Parathyroid adenoma (tissue), 2 donors: ENCODE measurements around the gene FOXR2.

Source experiments
- H2AFZ ChIP-seq: fragments of 300-600 bp; sonication (generic); one replicate; pipeline ENCODE4 v1.7.0; 2017; ENCODE audit warnings: antibody characterized with exemption, mild to moderate bottlenecking
- H3K27ac ChIP-seq: fragments of 300-600 bp; sonication (generic); one replicate; pipeline ENCODE4 v1.7.0; 2017
- H3K27me3 ChIP-seq: fragments of 300-600 bp; sonication (generic); one replicate; pipeline ENCODE4 v1.7.0; 2017; ENCODE audit warnings: low read length; ENCODE audit not compliant: control insufficient read depth, insufficient read depth
- H3K36me3 ChIP-seq: fragments of 300-600 bp; sonication (generic); one replicate; pipeline ENCODE4 v1.7.0; 2017; ENCODE audit warnings: low read length; ENCODE audit not compliant: control insufficient read depth, insufficient read depth
- H3K4me1 ChIP-seq: fragments of 300-600 bp; sonication (generic); one replicate; pipeline ENCODE4 v1.7.0; 2017; ENCODE audit warnings: control low read depth
- H3K4me2 ChIP-seq: fragments of 300-600 bp; sonication (generic); one replicate; pipeline ENCODE4 v1.7.0; 2017; ENCODE audit warnings: low read length
- H3K4me3 ChIP-seq: fragments of 300-600 bp; sonication (generic); one replicate; pipeline ENCODE4 v1.7.0; 2017; ENCODE audit warnings: low read depth, low read length
- H3K79me2 ChIP-seq: fragments of 300-600 bp; sonication (generic); one replicate; pipeline ENCODE4 v1.7.0; 2017; ENCODE audit warnings: control low read depth
- H3K9ac ChIP-seq: fragments of 300-600 bp; sonication (generic); one replicate; pipeline ENCODE4 v1.7.0; 2017; ENCODE audit warnings: mild to moderate bottlenecking
- H3K9me3 ChIP-seq: fragments of 300-600 bp; sonication (generic); one replicate; pipeline ENCODE4 v1.7.0; 2017; ENCODE audit warnings: low read length; ENCODE audit not compliant: control insufficient read depth
- CTCF ChIP-seq: fragments of 300-600 bp; sonication (generic); IDR thresholded peaks from one replicate; pipeline ENCODE4 v1.7.0; 2017; ENCODE audit warnings: antibody characterized with exemption, mild to moderate bottlenecking
- donor health status: primary hyperparathyroidism.

The FOXR2 gene

DNA sequence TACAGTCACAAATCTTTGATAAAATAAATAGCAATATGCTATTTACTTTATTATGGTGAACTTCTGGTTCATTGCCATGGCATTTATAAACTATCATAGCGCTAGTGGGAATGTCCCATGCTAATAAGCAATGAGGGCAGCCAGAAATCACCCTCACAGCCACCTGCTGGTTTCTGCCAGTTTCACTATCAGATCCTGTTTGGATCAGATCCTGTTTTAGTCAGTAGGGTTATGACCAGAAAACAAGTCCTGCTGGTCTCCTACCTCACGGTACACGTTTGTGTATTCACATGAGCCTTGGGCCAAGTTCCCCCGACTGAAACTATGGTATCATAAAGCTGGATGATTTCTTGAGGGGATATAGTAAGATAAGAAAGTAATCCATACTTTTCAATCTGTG lies 17.7 kb downstream of the FOXR2 start:
- Histone ChIP-seq H3K36me3 (no peaks in the 10 kb centered on the region), H3K4me2 (no peak overlapping the region), H3K4me3 (no peak overlapping the region), H3K27ac (no peak overlapping the region), H3K27me3 (no peaks in the 10 kb centered on the region), H2AFZ (no peak overlapping the region), H3K4me1 (no peaks in the 10 kb centered on the region), H3K79me2 (no peaks in the 10 kb centered on the region), H3K9me3 (no peaks in the 10 kb centered on the region), H3K9ac (no peak overlapping the region)
- no peak for TF ChIP-seq CTCF

- H3K9ac ChIP-seq, result no peak overlapping the region
- no peaks in the 10 kb centered on the region for H3K4me1 ChIP-seq
- no peak overlapping the region for H3K4me3 ChIP-seq
- H3K79me2 ChIP-seq, result no peaks in the 10 kb centered on the region
- H3K36me3 ChIP-seq, result no peaks in the 10 kb centered on the region
- no peak overlapping the region for H2AFZ ChIP-seq
- no peak overlapping the region for H3K4me2 ChIP-seq
- no peak for TF ChIP-seq CTCF
- H3K27me3 ChIP-seq, result no peaks in the 10 kb centered on the region
- H3K9me3 ChIP-seq, result no peaks in the 10 kb centered on the region
- no peak overlapping the region for H3K27ac ChIP-seq
These were observed 25.2 kb downstream of the FOXR2 start for GRCh38 chrX:55648434-55648833.

- Histone ChIP-seq H3K9ac (no peak overlapping the region), H2AFZ (no peak overlapping the region), H3K4me3 (no peak overlapping the region), H3K4me2 (no peak overlapping the region), H3K27me3 (no peaks in the 10 kb centered on the region), H3K4me1 (no peaks in the 10 kb centered on the region), H3K79me2 (no peaks in the 10 kb centered on the region), H3K27ac (no peak overlapping the region), H3K36me3 (no peaks in the 10 kb centered on the region), H3K9me3 (no peaks in the 10 kb centered on the region)
- no peak for TF ChIP-seq CTCF
These were observed 36.7 kb downstream of the FOXR2 start for GRCh38 chrX:55659931-55660330.

DNA sequence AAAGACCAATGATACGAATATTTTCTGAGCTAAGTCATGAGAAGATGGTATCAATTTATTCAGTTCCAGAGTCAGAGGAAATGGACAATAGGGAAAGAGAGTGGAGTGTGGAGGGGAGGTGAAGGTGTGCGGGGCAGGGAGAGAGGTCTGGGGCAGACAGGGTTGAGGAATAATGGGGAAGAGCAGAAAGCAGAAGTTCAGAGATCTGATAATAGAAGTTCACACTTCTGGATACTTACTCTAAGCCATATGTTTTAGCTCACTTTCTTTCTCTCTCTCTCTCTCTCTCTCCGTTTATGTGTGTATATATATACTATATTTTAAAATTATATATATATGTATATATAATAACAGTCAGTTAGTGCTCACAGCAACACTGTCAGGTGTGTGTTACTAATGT lies 40.4 kb downstream of the FOXR2 start:
- Histone ChIP-seq H3K4me1 (no peaks in the 10 kb centered on the region), H2AFZ (no peak overlapping the region), H3K79me2 (no peaks in the 10 kb centered on the region), H3K4me2 (no peak overlapping the region), H3K36me3 (no peaks in the 10 kb centered on the region), H3K4me3 (no peak overlapping the region), H3K9me3 (no peaks in the 10 kb centered on the region), H3K27me3 (no peaks in the 10 kb centered on the region), H3K9ac (no peak overlapping the region), H3K27ac (no peak overlapping the region)
- no peak for TF ChIP-seq CTCF

GRCh38 chrX:55668084-55668483 lies 44.9 kb downstream of the FOXR2 start:
- H3K9ac ChIP-seq, result no peak overlapping the region
- no peaks in the 10 kb centered on the region for H3K9me3 ChIP-seq
- H3K4me1 ChIP-seq, result no peaks in the 10 kb centered on the region
- H3K79me2 ChIP-seq, result no peaks in the 10 kb centered on the region
- H3K4me3 ChIP-seq, result no peak overlapping the region
- no peaks in the 10 kb centered on the region for H3K27me3 ChIP-seq
- H2AFZ ChIP-seq, result no peak overlapping the region
- no peak overlapping the region for H3K4me2 ChIP-seq
- no peak overlapping the region for H3K27ac ChIP-seq
- no peak for TF ChIP-seq CTCF
- no peaks in the 10 kb centered on the region for H3K36me3 ChIP-seq
